ENCODE measurements around the gene BMPR2.
"Not testable (repeated sequence)": the region's sequence is repeated elsewhere in the genome, so short reads cannot be mapped to it uniquely, and the experiment has no call there.

The BMPR2 gene

GRCh38 chr2:202545931-202546330 is 169.8 kb downstream of the BMPR2 start:
- H3K4me2 ChIP-seq: no peak overlapping the region
- H3K27ac ChIP-seq: no peak overlapping the region
- H3K4me3 ChIP-seq: no peak overlapping the region
- no peak for TF ChIP-seq Cebpa-rat (IDR thresholded peaks at IDR 0.05)
- no peaks in the 10 kb centered on the region for H3K4me1 ChIP-seq
- H3K9ac ChIP-seq: no peak overlapping the region
- H3K36me3 ChIP-seq: peaks cover 8% of the 10 kb centered on the region; the same call in 1 of the 2 replicates
- no peaks in the 10 kb centered on the region for H3K27me3 ChIP-seq
- no peaks in the 10 kb centered on the region for H4K20me1 ChIP-seq
- H3K9me3 ChIP-seq: no peaks in the 10 kb centered on the region

- not testable (repeated sequence) for H3K9me3 ChIP-seq, H3K4me3 ChIP-seq
These were observed 170.5 kb downstream of the BMPR2 start for GRCh38 chr2:202546499-202547141.

GRCh38 chr2:202548240-202548639 is 172.1 kb downstream of the BMPR2 start:
- peaks cover 8% of the 10 kb centered on the region; the same call in 1 of the 2 replicates for H3K36me3 ChIP-seq

More at GRCh38 chr2:202546499-202547141, 170.5 kb downstream of the BMPR2 start:
- not testable (repeated sequence) for H3K27ac ChIP-seq, H3K36me3 ChIP-seq, H3K9ac ChIP-seq, H3K27me3 ChIP-seq, H3K4me1 ChIP-seq, H3K4me2 ChIP-seq, H4K20me1 ChIP-seq

GRCh38 chr2:202551000-202551399 is 174.9 kb downstream of the BMPR2 start:
- H3K4me1 ChIP-seq, H3K9me3 ChIP-seq, H3K4me3 ChIP-seq, H3K4me2 ChIP-seq, H3K9ac ChIP-seq, H3K27me3 ChIP-seq, H4K20me1 ChIP-seq, H3K27ac ChIP-seq: not testable (repeated sequence)
- H3K36me3 ChIP-seq: peaks cover 22% of the 10 kb centered on the region

More at GRCh38 chr2:202548240-202548639, 172.1 kb downstream of the BMPR2 start:
- TF ChIP-seq Cebpa-rat (IDR thresholded peaks at IDR 0.05): no peak
- Histone ChIP-seq H3K4me2 (no peak overlapping the region), H3K27me3 (no peaks in the 10 kb centered on the region), H4K20me1 (no peaks in the 10 kb centered on the region), H3K4me1 (no peaks in the 10 kb centered on the region), H3K9me3 (no peaks in the 10 kb centered on the region), H3K4me3 (no peak overlapping the region), H3K9ac (no peak overlapping the region), H3K27ac (no peak overlapping the region)

- H3K36me3 ChIP-seq: peaks cover 33% of the 10 kb centered on the region
- H3K27ac ChIP-seq: no peak overlapping the region
- H3K27me3 ChIP-seq: no peaks in the 10 kb centered on the region
These were observed 179.2 kb downstream of the BMPR2 start for GRCh38 chr2:202555356-202555755.

GRCh38 chr2:202560200-202560599 is 184.1 kb downstream of the BMPR2 start:
- Histone ChIP-seq H3K4me1 (no peaks in the 10 kb centered on the region), H3K4me3 (no peak overlapping the region), H3K27ac (no peak overlapping the region), H3K9ac (no peak overlapping the region), H3K27me3 (no peaks in the 10 kb centered on the region), H3K36me3 (peaks cover 28% of the 10 kb centered on the region), H4K20me1 (0 out of 2 replicates have a peak, but pooled peaks cover 4% of the 10 kb centered on the region), H3K9me3 (no peaks in the 10 kb centered on the region), H3K4me2 (no peak overlapping the region)
- no peak for TF ChIP-seq Cebpa-rat (IDR thresholded peaks at IDR 0.05)

More at GRCh38 chr2:202555356-202555755, 179.2 kb downstream of the BMPR2 start:
- Histone ChIP-seq H3K4me2 (no peak overlapping the region), H3K9ac (no peak overlapping the region), H3K4me1 (no peaks in the 10 kb centered on the region), H4K20me1 (0 out of 2 replicates have a peak, but pooled peaks cover 4% of the 10 kb centered on the region), H3K4me3 (no peak overlapping the region), H3K9me3 (no peaks in the 10 kb centered on the region)
- no peak for TF ChIP-seq Cebpa-rat (IDR thresholded peaks at IDR 0.05)

GRCh38 chr2:202564226-202564625 is 188.1 kb downstream of the BMPR2 start:
- Histone ChIP-seq H3K4me3 (no peak overlapping the region), H3K27me3 (no peaks in the 10 kb centered on the region), H3K27ac (no peak overlapping the region), H3K4me1 (no peaks in the 10 kb centered on the region), H3K4me2 (no peak overlapping the region), H3K9ac (no peak overlapping the region), H3K36me3 (no peaks in the 10 kb centered on the region), H4K20me1 (0 out of 2 replicates have a peak, but pooled peaks cover 4% of the 10 kb centered on the region), H3K9me3 (no peaks in the 10 kb centered on the region)
- no peak for TF ChIP-seq Cebpa-rat (IDR thresholded peaks at IDR 0.05)

GRCh38 chr2:202566286-202566685 is 190.2 kb downstream of the BMPR2 start:
- Histone ChIP-seq H3K36me3 (no peaks in the 10 kb centered on the region), H3K27me3 (no peaks in the 10 kb centered on the region), H3K27ac (no peak overlapping the region), H3K4me1 (no peaks in the 10 kb centered on the region), H3K9me3 (no peaks in the 10 kb centered on the region), H3K4me2 (no peak overlapping the region), H4K20me1 (no peaks in the 10 kb centered on the region), H3K4me3 (no peak overlapping the region), H3K9ac (no peak overlapping the region)
- no peak for TF ChIP-seq Cebpa-rat (IDR thresholded peaks at IDR 0.05)

- Histone ChIP-seq H3K4me2 (no peak overlapping the region), H3K27ac (no peak overlapping the region), H3K4me1 (no peaks in the 10 kb centered on the region), H3K9me3 (no peaks in the 10 kb centered on the region; the same call in 1 of the 2 replicates), H3K4me3 (no peak overlapping the region), H4K20me1 (no peaks in the 10 kb centered on the region), H3K9ac (no peak overlapping the region), H3K36me3 (no peaks in the 10 kb centered on the region), H3K27me3 (no peaks in the 10 kb centered on the region)
- no peak for TF ChIP-seq Cebpa-rat (IDR thresholded peaks at IDR 0.05)
These were observed 198.4 kb downstream of the BMPR2 start for GRCh38 chr2:202574541-202574940.

- not testable (repeated sequence) for H3K4me1 ChIP-seq, H3K36me3 ChIP-seq, H3K9me3 ChIP-seq, H3K4me2 ChIP-seq, H3K27ac ChIP-seq, H4K20me1 ChIP-seq, H3K9ac ChIP-seq, H3K27me3 ChIP-seq, H3K4me3 ChIP-seq
These were observed 199.1 kb downstream of the BMPR2 start for GRCh38 chr2:202575194-202575593.
